ENCODE measurements around the gene ENTPD6. TPM values are rescaled to one million over a fixed set of nuclear protein-coding genes. Genes with fewer than 3 reads are reported as not detected.
A peak's percentile ranks its signal among the peaks of the same experiment; 100 is the strongest.
"Not testable (repeated sequence)": the region's sequence is repeated elsewhere in the genome, so short reads cannot be mapped to it uniquely, and the experiment has no call there.

ENTPD6 gene
- total and polyA plus RNA-seq, 4 donors, result 25.5 to 111 (median 69.3) TPM

GRCh38 chr20:25257130-25257529, 61.6 kb downstream of the ENTPD6 start:
- 90 to 94% methylated on average over 5 of the region's 5 CpGs for WGBS, 2 donors
- peaks cover 0 to 2% of the 10 kb centered on the region in 2 donors for H3K4me1 ChIP-seq (ENCODE audit: control insufficient read depth in 1 of 2, insufficient read depth in 2 of 2, low read length in 2 of 2)
- DNase-seq (no peak), ATAC-seq (ENCODE audit: low FRiP score) (no peak)
- no peak overlapping the region for H3K4me3 ChIP-seq (ENCODE audit: low read length in 2 of 2)
- intact Hi-C loops (cut with DNase I), result loop anchor here (5.0 to 10.0 kb wide), 2 partner anchors 40 to 262 kb away; partner anchors contain the start of gene APMAP (in 1 of the 2)
- H3K27me3 ChIP-seq (ENCODE audit: control insufficient read depth in 1 of 2, insufficient read depth in 2 of 2, low read length in 1 of 2), result no peaks in the 10 kb centered on the region
- no peaks in the 10 kb centered on the region for H3K9me3 ChIP-seq (ENCODE audit: control insufficient read depth, low read length)
- no peak overlapping the region for H3K27ac ChIP-seq (ENCODE audit: low read depth in 1 of 2, low read length in 2 of 2)
- peaks cover 0 to 2% of the 10 kb centered on the region in 2 donors for H3K36me3 ChIP-seq (ENCODE audit: control insufficient read depth in 1 of 2, insufficient read depth in 2 of 2, low read length in 1 of 2)

GRCh38 chr20:25257756-25258475, 62.4 kb downstream of the ENTPD6 start:
- Histone ChIP-seq H3K4me1 (ENCODE audit: control insufficient read depth in 1 of 2, insufficient read depth in 2 of 2, low read length in 2 of 2) (peaks cover 0 to 2% of the 10 kb centered on the region in 2 donors), H3K36me3 (ENCODE audit: control insufficient read depth in 1 of 2, insufficient read depth in 2 of 2, low read length in 1 of 2) (peaks cover 0 to 2% of the 10 kb centered on the region in 2 donors), H3K4me3 (ENCODE audit: low read length in 2 of 2) (no peak overlapping the region), H3K27me3 (ENCODE audit: control insufficient read depth in 1 of 2, insufficient read depth in 2 of 2, low read length in 1 of 2) (no peaks in the 10 kb centered on the region), H3K9me3 (ENCODE audit: control insufficient read depth, low read length) (no peaks in the 10 kb centered on the region), H3K27ac (ENCODE audit: low read depth in 1 of 2, low read length in 2 of 2) (no peak overlapping the region)
- WGBS, 2 donors, result 89 to 90% methylated on average over 10 of the region's 10 CpGs
- intact Hi-C loops (cut with DNase I), result loop anchor here (5.0 to 10.0 kb wide), 2 partner anchors 39 to 263 kb away; partner anchors contain the start of gene APMAP (in 1 of the 2)
- no peak for ATAC-seq (ENCODE audit: low FRiP score)
- DNase-seq, result no peak

GRCh38 chr20:25258476-25258805, 62.9 kb downstream of the ENTPD6 start:
- Histone ChIP-seq H3K36me3 (ENCODE audit: control insufficient read depth in 1 of 2, insufficient read depth in 2 of 2, low read length in 1 of 2) (peaks cover 0 to 2% of the 10 kb centered on the region in 2 donors), H3K9me3 (ENCODE audit: control insufficient read depth, low read length) (no peaks in the 10 kb centered on the region), H3K27me3 (ENCODE audit: control insufficient read depth in 1 of 2, insufficient read depth in 2 of 2, low read length in 1 of 2) (no peaks in the 10 kb centered on the region), H3K27ac (ENCODE audit: low read depth in 1 of 2, low read length in 2 of 2) (no peak overlapping the region), H3K4me1 (ENCODE audit: control insufficient read depth in 1 of 2, insufficient read depth in 2 of 2, low read length in 2 of 2) (peaks cover 0 to 2% of the 10 kb centered on the region in 2 donors), H3K4me3 (ENCODE audit: low read length in 2 of 2) (no peak overlapping the region)
- 88% methylated on average over 8 of the region's 8 CpGs for WGBS, 2 donors
- DNase-seq (peak in 1 of 2 donors; percentile 61), ATAC-seq (ENCODE audit: low FRiP score) (no peak)
- intact Hi-C loops (cut with DNase I), result loop anchor here (5.0 to 10.0 kb wide), 2 partner anchors 39 to 264 kb away; partner anchors contain the start of gene APMAP (in 1 of the 2)

GRCh38 chr20:25258828-25259227, 63.3 kb downstream of the ENTPD6 start:
- no peak overlapping the region for H3K4me3 ChIP-seq (ENCODE audit: low read length in 2 of 2)
- ATAC-seq (ENCODE audit: low FRiP score) (no peak), DNase-seq (no peak)
- no peaks in the 10 kb centered on the region for H3K27me3 ChIP-seq (ENCODE audit: control insufficient read depth in 1 of 2, insufficient read depth in 2 of 2, low read length in 1 of 2)
- WGBS, 2 donors, result 79 to 81% methylated on average over 4 of the region's 4 CpGs
- no peaks in the 10 kb centered on the region for H3K9me3 ChIP-seq (ENCODE audit: control insufficient read depth, low read length)
- H3K27ac ChIP-seq (ENCODE audit: low read depth in 1 of 2, low read length in 2 of 2), result no peak overlapping the region
- intact Hi-C loops (cut with DNase I), result loop anchor here (5.0 to 10.0 kb wide), 2 partner anchors 38 to 264 kb away; partner anchors contain the start of gene APMAP (in 1 of the 2)
- H3K4me1 ChIP-seq (ENCODE audit: control insufficient read depth in 1 of 2, insufficient read depth in 2 of 2, low read length in 2 of 2), result peaks cover 0 to 2% of the 10 kb centered on the region in 2 donors
- peaks cover 0 to 2% of the 10 kb centered on the region in 2 donors for H3K36me3 ChIP-seq (ENCODE audit: control insufficient read depth in 1 of 2, insufficient read depth in 2 of 2, low read length in 1 of 2)

- no peak for ATAC-seq (ENCODE audit: low FRiP score)
- no peak overlapping the region for H3K4me3 ChIP-seq (ENCODE audit: low read length in 2 of 2)
- H3K27ac ChIP-seq (ENCODE audit: low read depth in 1 of 2, low read length in 2 of 2), result no peak overlapping the region
- H3K4me1 ChIP-seq (ENCODE audit: control insufficient read depth in 1 of 2, insufficient read depth in 2 of 2, low read length in 2 of 2), result peaks cover 0 to 2% of the 10 kb centered on the region in 2 donors
- DNase-seq, result peak in 1 of 2 donors; percentile 60
- H3K9me3 ChIP-seq (ENCODE audit: control insufficient read depth, low read length), result no peaks in the 10 kb centered on the region
- H3K27me3 ChIP-seq (ENCODE audit: control insufficient read depth in 1 of 2, insufficient read depth in 2 of 2, low read length in 1 of 2), result no peaks in the 10 kb centered on the region
- WGBS, 2 donors, result 86 to 95% methylated on average over 12 of the region's 12 CpGs
- H3K36me3 ChIP-seq (ENCODE audit: control insufficient read depth in 1 of 2, insufficient read depth in 2 of 2, low read length in 1 of 2), result peaks cover 0 to 2% of the 10 kb centered on the region in 2 donors
- intact Hi-C loops (cut with DNase I), result loop anchor here (5.0 to 10.0 kb wide), 2 partner anchors 38 to 265 kb away; partner anchors contain the start of gene APMAP (in 1 of the 2)
These were observed 63.8 kb downstream of the ENTPD6 start for GRCh38 chr20:25259358-25259757.

GRCh38 chr20:25259788-25260254, 64.3 kb downstream of the ENTPD6 start:
- no peak overlapping the region for H3K27ac ChIP-seq (ENCODE audit: low read depth in 1 of 2, low read length in 2 of 2)
- whole genome bisulfite sequencing, 2 donors, result 95 to 99% methylated on average over 9 of the region's 9 CpGs
- H3K4me3 ChIP-seq (ENCODE audit: low read length in 2 of 2), result no peak overlapping the region
- H3K4me1 ChIP-seq (ENCODE audit: control insufficient read depth in 1 of 2, insufficient read depth in 2 of 2, low read length in 2 of 2), result peaks cover 0 to 2% of the 10 kb centered on the region in 2 donors
- no peaks in the 10 kb centered on the region for H3K9me3 ChIP-seq (ENCODE audit: control insufficient read depth, low read length)
- no peaks in the 10 kb centered on the region for H3K27me3 ChIP-seq (ENCODE audit: control insufficient read depth in 1 of 2, insufficient read depth in 2 of 2, low read length in 1 of 2)
- DNase-seq (no peak), ATAC-seq (ENCODE audit: low FRiP score) (no peak)
- peaks cover 0 to 2% of the 10 kb centered on the region in 2 donors for H3K36me3 ChIP-seq (ENCODE audit: control insufficient read depth in 1 of 2, insufficient read depth in 2 of 2, low read length in 1 of 2)
- intact Hi-C loops (cut with DNase I), result loop anchor here (5.0 to 10.0 kb wide), 2 partner anchors 37 to 265 kb away; partner anchors contain the start of gene APMAP (in 1 of the 2)

- H3K36me3 ChIP-seq (ENCODE audit: control insufficient read depth in 1 of 2, insufficient read depth in 2 of 2, low read length in 1 of 2); intact Hi-C loops (cut with DNase I): not testable (repeated sequence)
- 90 to 95% methylated on average over 16 of the region's 16 CpGs for WGBS, 2 donors
These were observed 65.4 kb downstream of the ENTPD6 start for GRCh38 chr20:25260770-25261437.

GRCh38 chr20:25269057-25269832, 73.7 kb downstream of the ENTPD6 start:
- peaks cover 8 to 9% of the 10 kb centered on the region in 2 donors for H3K36me3 ChIP-seq (ENCODE audit: control insufficient read depth in 1 of 2, insufficient read depth in 2 of 2, low read length in 1 of 2)
- H3K4me1 ChIP-seq (ENCODE audit: control insufficient read depth in 1 of 2, insufficient read depth in 2 of 2, low read length in 2 of 2), result peaks cover 2% of the 10 kb centered on the region in 2 donors
- ATAC-seq (ENCODE audit: low FRiP score) (no peak), DNase-seq (no peak)
- no peak overlapping the region for H3K27ac ChIP-seq (ENCODE audit: low read depth in 1 of 2, low read length in 2 of 2)
- intact Hi-C loops (cut with DNase I), result no loop called here
- H3K9me3 ChIP-seq (ENCODE audit: control insufficient read depth, low read length), result no peaks in the 10 kb centered on the region
- H3K27me3 ChIP-seq (ENCODE audit: control insufficient read depth in 1 of 2, insufficient read depth in 2 of 2, low read length in 1 of 2), result no peaks in the 10 kb centered on the region
- WGBS, 2 donors, result 79 to 80% methylated on average over 11 of the region's 11 CpGs
- no peak overlapping the region for H3K4me3 ChIP-seq (ENCODE audit: low read length in 2 of 2)

More at GRCh38 chr20:25260770-25261437, 65.4 kb downstream of the ENTPD6 start:
- not testable (repeated sequence) for H3K4me3 ChIP-seq (ENCODE audit: low read length in 2 of 2); H3K27me3 ChIP-seq (ENCODE audit: control insufficient read depth in 1 of 2, insufficient read depth in 2 of 2, low read length in 1 of 2); ATAC-seq (ENCODE audit: low FRiP score); H3K9me3 ChIP-seq (ENCODE audit: control insufficient read depth, low read length); H3K27ac ChIP-seq (ENCODE audit: low read depth in 1 of 2, low read length in 2 of 2); H3K4me1 ChIP-seq (ENCODE audit: control insufficient read depth in 1 of 2, insufficient read depth in 2 of 2, low read length in 2 of 2)
- DNase-seq, result peak in 1 of 2 donors; percentile 61

Measured in aorta (tissue), 5 donors.